SH-SY5Y (cell line): ENCODE data around the gene MYOCD.

Source experiments
- GATA2 ChIP-seq: IDR thresholded peaks from 2 replicates; pipeline ENCODE4 v1.6.1; 2011; ENCODE audit warnings: mild to moderate bottlenecking, low read depth, low read length
- GATA3 ChIP-seq: IDR thresholded peaks from 2 replicates; pipeline ENCODE4 v1.6.1; 2011; ENCODE audit warnings: low read depth, mild to moderate bottlenecking, low read length, moderate library complexity

- TF ChIP-seq GATA2, result no peak
- no peak for TF ChIP-seq GATA3
These were observed 72.9 kb downstream of the MYOCD start for GRCh38 chr17:12738624-12739023.
